WTC11 (cell line): Measurements from ENCODE around the gene LINC00237.

Experiments
- CREB1 ChIP-seq: sonication (generic); formaldehyde crosslinking; IDR thresholded peaks from 2 replicates; pipeline ENCODE4 v1.8.0; 2023; ENCODE audit warnings: mild to moderate bottlenecking, missing genetic modification reagents
- CREM ChIP-seq: sonication (generic); formaldehyde crosslinking; IDR thresholded peaks from 2 replicates; pipeline ENCODE4 v1.8.1; 2022; ENCODE audit warnings: mild to moderate bottlenecking, missing genetic modification reagents, moderate library complexity
- ELF4 ChIP-seq: sonication (generic); formaldehyde crosslinking; IDR thresholded peaks from 2 replicates; pipeline ENCODE4 v1.8.1; 2022; ENCODE audit warnings: low read depth, mild to moderate bottlenecking, moderate library complexity, missing genetic modification reagents
- ESRRA ChIP-seq: sonication (generic); formaldehyde crosslinking; IDR thresholded peaks from 2 replicates; pipeline ENCODE4 v1.8.1; 2022; ENCODE audit warnings: mild to moderate bottlenecking, missing genetic modification reagents, borderline replicate concordance
- NFE2L1 ChIP-seq: sonication (generic); formaldehyde crosslinking; IDR thresholded peaks from 2 replicates; pipeline ENCODE4 v1.8.1; 2023; ENCODE audit warnings: missing genetic modification reagents
- NFYB ChIP-seq: sonication (generic); formaldehyde crosslinking; conservative IDR thresholded peaks from 2 replicates; pipeline ENCODE4 v1.8.0; 2022; ENCODE audit warnings: low read depth, missing genetic modification reagents
- SP1 ChIP-seq: sonication (generic); formaldehyde crosslinking; conservative IDR thresholded peaks from 2 replicates; pipeline ENCODE4 v1.8.1; 2022; ENCODE audit warnings: missing genetic modification reagents
- USF2 ChIP-seq: sonication (generic); formaldehyde crosslinking; IDR thresholded peaks from 2 replicates; pipeline ENCODE4 v1.8.1; 2023; ENCODE audit warnings: mild to moderate bottlenecking, missing genetic modification reagents, moderate library complexity
- ZNF232 ChIP-seq: sonication (generic); formaldehyde crosslinking; IDR thresholded peaks from 2 replicates; pipeline ENCODE4 v1.8.0; 2022; ENCODE audit warnings: mild to moderate bottlenecking, missing genetic modification reagents
- TF ChIP-seq, protein P1 (sequence below): fragments of 200-600 bp; IDR thresholded peaks from 2 replicates; pipeline ENCODE4 v1.8.0; 2022; ENCODE audit warnings: antibody characterized with exemption
- TF ChIP-seq, protein P2 (sequence below): sonication (generic); formaldehyde crosslinking; IDR thresholded peaks from 2 replicates; pipeline ENCODE4 v1.8.1; 2023; ENCODE audit warnings: mild to moderate bottlenecking, missing genetic modification reagents, borderline replicate concordance
- TF ChIP-seq, protein P3 (sequence below): sonication (generic); formaldehyde crosslinking; conservative IDR thresholded peaks from 2 replicates; pipeline ENCODE4 v1.8.1; 2022; ENCODE audit warnings: mild to moderate bottlenecking, missing genetic modification reagents
- TF ChIP-seq, protein P4 (sequence below): sonication (generic); formaldehyde crosslinking; IDR thresholded peaks from 2 replicates; pipeline ENCODE4 v1.8.0; 2022; ENCODE audit warnings: mild to moderate bottlenecking, missing genetic modification reagents

DNA sequence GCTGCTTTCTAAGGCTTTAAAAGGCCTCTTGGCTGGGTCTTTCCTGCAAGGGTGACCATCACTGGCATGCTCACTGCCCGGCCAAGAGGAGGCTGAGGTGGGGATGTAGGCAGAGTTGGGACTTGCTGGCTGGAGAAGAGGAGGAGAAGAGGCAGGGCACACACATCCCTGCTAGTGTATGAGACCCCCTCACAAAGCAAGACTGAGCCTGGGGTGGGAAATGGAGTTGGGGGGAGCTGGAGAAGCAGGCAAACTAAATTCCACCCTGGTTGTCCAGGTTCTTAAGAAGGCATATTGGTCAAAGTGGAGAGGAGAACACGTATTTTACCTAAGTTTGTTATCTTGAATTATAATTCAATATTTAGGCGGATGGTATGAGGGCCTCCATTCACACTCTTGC, 18.0 kb upstream of the LINC00237 start:
- TF ChIP-seq, protein P1, sequence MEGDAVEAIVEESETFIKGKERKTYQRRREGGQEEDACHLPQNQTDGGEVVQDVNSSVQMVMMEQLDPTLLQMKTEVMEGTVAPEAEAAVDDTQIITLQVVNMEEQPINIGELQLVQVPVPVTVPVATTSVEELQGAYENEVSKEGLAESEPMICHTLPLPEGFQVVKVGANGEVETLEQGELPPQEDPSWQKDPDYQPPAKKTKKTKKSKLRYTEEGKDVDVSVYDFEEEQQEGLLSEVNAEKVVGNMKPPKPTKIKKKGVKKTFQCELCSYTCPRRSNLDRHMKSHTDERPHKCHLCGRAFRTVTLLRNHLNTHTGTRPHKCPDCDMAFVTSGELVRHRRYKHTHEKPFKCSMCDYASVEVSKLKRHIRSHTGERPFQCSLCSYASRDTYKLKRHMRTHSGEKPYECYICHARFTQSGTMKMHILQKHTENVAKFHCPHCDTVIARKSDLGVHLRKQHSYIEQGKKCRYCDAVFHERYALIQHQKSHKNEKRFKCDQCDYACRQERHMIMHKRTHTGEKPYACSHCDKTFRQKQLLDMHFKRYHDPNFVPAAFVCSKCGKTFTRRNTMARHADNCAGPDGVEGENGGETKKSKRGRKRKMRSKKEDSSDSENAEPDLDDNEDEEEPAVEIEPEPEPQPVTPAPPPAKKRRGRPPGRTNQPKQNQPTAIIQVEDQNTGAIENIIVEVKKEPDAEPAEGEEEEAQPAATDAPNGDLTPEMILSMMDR: no peak
- no peak for TF ChIP-seq NFE2L1 (CRISPR knock-in tag)
- TF ChIP-seq NFYB (CRISPR knock-in tag): no peak
- no peak for TF ChIP-seq CREB1 (CRISPR knock-in tag)
- TF ChIP-seq ZNF232: no peak
- no peak for TF ChIP-seq CREM
- TF ChIP-seq ESRRA (CRISPR knock-in tag): no peak
- TF ChIP-seq, protein P2, sequence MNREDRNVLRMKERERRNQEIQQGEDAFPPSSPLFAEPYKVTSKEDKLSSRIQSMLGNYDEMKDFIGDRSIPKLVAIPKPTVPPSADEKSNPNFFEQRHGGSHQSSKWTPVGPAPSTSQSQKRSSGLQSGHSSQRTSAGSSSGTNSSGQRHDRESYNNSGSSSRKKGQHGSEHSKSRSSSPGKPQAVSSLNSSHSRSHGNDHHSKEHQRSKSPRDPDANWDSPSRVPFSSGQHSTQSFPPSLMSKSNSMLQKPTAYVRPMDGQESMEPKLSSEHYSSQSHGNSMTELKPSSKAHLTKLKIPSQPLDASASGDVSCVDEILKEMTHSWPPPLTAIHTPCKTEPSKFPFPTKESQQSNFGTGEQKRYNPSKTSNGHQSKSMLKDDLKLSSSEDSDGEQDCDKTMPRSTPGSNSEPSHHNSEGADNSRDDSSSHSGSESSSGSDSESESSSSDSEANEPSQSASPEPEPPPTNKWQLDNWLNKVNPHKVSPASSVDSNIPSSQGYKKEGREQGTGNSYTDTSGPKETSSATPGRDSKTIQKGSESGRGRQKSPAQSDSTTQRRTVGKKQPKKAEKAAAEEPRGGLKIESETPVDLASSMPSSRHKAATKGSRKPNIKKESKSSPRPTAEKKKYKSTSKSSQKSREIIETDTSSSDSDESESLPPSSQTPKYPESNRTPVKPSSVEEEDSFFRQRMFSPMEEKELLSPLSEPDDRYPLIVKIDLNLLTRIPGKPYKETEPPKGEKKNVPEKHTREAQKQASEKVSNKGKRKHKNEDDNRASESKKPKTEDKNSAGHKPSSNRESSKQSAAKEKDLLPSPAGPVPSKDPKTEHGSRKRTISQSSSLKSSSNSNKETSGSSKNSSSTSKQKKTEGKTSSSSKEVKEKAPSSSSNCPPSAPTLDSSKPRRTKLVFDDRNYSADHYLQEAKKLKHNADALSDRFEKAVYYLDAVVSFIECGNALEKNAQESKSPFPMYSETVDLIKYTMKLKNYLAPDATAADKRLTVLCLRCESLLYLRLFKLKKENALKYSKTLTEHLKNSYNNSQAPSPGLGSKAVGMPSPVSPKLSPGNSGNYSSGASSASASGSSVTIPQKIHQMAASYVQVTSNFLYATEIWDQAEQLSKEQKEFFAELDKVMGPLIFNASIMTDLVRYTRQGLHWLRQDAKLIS: no peak
- TF ChIP-seq, protein P3, sequence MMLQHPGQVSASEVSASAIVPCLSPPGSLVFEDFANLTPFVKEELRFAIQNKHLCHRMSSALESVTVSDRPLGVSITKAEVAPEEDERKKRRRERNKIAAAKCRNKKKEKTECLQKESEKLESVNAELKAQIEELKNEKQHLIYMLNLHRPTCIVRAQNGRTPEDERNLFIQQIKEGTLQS: no peak
- no peak for TF ChIP-seq USF2 (CRISPR knock-in tag)
- TF ChIP-seq, protein P4, sequence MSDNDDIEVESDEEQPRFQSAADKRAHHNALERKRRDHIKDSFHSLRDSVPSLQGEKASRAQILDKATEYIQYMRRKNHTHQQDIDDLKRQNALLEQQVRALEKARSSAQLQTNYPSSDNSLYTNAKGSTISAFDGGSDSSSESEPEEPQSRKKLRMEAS (CRISPR knock-in tag): no peak
- no peak for TF ChIP-seq ELF4 (CRISPR knock-in tag)
- TF ChIP-seq SP1 (CRISPR knock-in tag): no peak
